Lower leg skin (tissue), 3 donors: ENCODE measurements around the gene TMTC2.

Source experiments
- POLR2A ChIP-seq, 2 donors: fragments of 450-650 bp; IDR thresholded peaks; one replicate each; pipeline ENCODE4 v1.6.1; 2016 to 2017; ENCODE audit warnings: antibody characterized with exemption in 2 of 2, mild to moderate bottlenecking in 1 of 2, moderate library complexity in 1 of 2
- TF ChIP-seq, protein P1 (sequence below), 3 donors: fragments of 450-650 bp; IDR thresholded peaks; one replicate each; pipeline ENCODE4 v1.5.1; 2016; ENCODE audit warnings: antibody characterized with exemption in 3 of 3, mild to moderate bottlenecking in 3 of 3, moderate library complexity in 2 of 3

DNA sequence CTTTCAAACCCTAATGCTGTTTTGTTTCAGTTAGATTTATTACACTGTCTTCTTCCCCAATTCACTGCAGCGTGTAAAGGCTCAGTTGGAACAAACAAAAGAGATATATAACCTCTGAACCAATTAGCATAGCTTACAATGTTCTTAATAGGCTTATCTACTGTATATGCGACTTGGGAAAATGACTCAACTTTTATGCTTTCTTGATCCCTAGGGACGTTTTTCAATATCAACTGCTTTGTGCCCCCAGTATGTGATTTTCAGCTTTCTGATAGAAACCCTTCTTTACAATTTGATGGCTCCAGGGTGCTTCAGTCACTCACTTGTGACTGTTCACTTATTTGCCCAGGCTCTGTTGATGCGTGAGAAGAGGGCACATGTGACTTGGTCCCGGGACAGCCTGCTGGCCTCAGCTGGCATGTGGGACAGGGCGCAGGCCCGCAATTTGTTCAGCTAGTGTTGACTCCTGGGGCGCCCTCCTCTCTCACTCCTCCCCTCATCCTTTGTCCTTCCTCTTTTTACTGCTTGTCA is 107.1 kb downstream of the TMTC2 start:
- TF ChIP-seq, protein P1, sequence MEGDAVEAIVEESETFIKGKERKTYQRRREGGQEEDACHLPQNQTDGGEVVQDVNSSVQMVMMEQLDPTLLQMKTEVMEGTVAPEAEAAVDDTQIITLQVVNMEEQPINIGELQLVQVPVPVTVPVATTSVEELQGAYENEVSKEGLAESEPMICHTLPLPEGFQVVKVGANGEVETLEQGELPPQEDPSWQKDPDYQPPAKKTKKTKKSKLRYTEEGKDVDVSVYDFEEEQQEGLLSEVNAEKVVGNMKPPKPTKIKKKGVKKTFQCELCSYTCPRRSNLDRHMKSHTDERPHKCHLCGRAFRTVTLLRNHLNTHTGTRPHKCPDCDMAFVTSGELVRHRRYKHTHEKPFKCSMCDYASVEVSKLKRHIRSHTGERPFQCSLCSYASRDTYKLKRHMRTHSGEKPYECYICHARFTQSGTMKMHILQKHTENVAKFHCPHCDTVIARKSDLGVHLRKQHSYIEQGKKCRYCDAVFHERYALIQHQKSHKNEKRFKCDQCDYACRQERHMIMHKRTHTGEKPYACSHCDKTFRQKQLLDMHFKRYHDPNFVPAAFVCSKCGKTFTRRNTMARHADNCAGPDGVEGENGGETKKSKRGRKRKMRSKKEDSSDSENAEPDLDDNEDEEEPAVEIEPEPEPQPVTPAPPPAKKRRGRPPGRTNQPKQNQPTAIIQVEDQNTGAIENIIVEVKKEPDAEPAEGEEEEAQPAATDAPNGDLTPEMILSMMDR (IDR thresholded peaks at IDR 0.05): no peak
- no peak for TF ChIP-seq POLR2A (IDR thresholded peaks at IDR 0.05)
